ENCODE measurements around the gene ARHGEF39.

GRCh38 chr9:35652829-35653209 is 12.2 kb downstream of the ARHGEF39 start:
- TF ChIP-seq CTCF (IDR thresholded peaks at IDR 0.05; ENCODE audit: poor library complexity) (no peak), EZH2phosphoT487 (IDR thresholded peaks at IDR 0.05; ENCODE audit: low read depth, severe bottlenecking, unreplicated experiment) (no peak), EZH2 (IDR thresholded peaks at IDR 0.05; ENCODE audit: borderline replicate concordance) (no peak)

All from hepatocyte (in vitro differentiated cells).